Fibroblast of lung (primary cell): ENCODE data around the gene RPRD1A. TPM values are rescaled to one million over a fixed set of nuclear protein-coding genes. Genes with fewer than 3 reads are reported as not detected.
"Not testable (repeated sequence)": the region's sequence is repeated elsewhere in the genome, so short reads cannot be mapped to it uniquely, and the experiment has no call there.

Experiments used
- DNase-seq, 2 donors: peaks; one replicate each; pipeline versions ENCODE4 v3.0.0 to v3.0.0-alpha.2; 2010; ENCODE audit warnings: low read depth in 2 of 2
- H2AFZ ChIP-seq: 2 replicates; pipeline ENCODE4 v1.5.1; 2012; ENCODE audit warnings: low read length, control low read depth, inconsistent platforms
- H3K27ac ChIP-seq: 2 replicates; pipeline ENCODE4 v1.5.1; 2011; ENCODE audit warnings: low read length, control low read depth; ENCODE audit not compliant: insufficient read depth
- H3K27me3 ChIP-seq: 2 replicates; pipeline ENCODE4 v1.5.1; 2011; ENCODE audit warnings: mild to moderate bottlenecking, low read length; ENCODE audit not compliant: control insufficient read depth, insufficient read depth
- H3K36me3 ChIP-seq: 2 replicates; pipeline ENCODE4 v1.5.1; 2011; ENCODE audit warnings: low read length; ENCODE audit not compliant: control insufficient read depth, insufficient read depth
- H3K4me1 ChIP-seq: 2 replicates; pipeline ENCODE4 v1.5.1; 2011; ENCODE audit warnings: low read length; ENCODE audit not compliant: control insufficient read depth, insufficient read depth; ENCODE audit errors: extremely low read depth
- H3K4me2 ChIP-seq: 2 replicates; pipeline ENCODE4 v1.5.1; 2011; ENCODE audit warnings: low read length, control low read depth; ENCODE audit not compliant: insufficient read depth; ENCODE audit errors: extremely low read depth
- H3K4me3 ChIP-seq, 4 experiments: fragments of 200-600 bp in 1 of 4; sonication (generic) in 1 of 4; replicated peaks in 1 of 4; 2 replicates each; pipeline ENCODE4 v1.5.1; 2011 to 2016; ENCODE audit warnings: low read length in 4 of 4, low read depth in 3 of 4, mild to moderate bottlenecking in 3 of 4, control low read depth in 2 of 4, inconsistent platforms in 1 of 4, mixed read lengths in 1 of 4; ENCODE audit not compliant: insufficient read depth in 1 of 4; ENCODE audit errors: control extremely low read depth in 1 of 4
- H3K79me2 ChIP-seq: 2 replicates; pipeline ENCODE4 v1.5.1; 2012; ENCODE audit warnings: mild to moderate bottlenecking, low read length, inconsistent platforms; ENCODE audit not compliant: control insufficient read depth, insufficient read depth
- H3K9ac ChIP-seq: 2 replicates; pipeline ENCODE4 v1.5.1; 2011; ENCODE audit warnings: mild to moderate bottlenecking, low read length, control low read depth; ENCODE audit not compliant: insufficient read depth
- H3K9me3 ChIP-seq: 2 replicates; pipeline ENCODE4 v1.5.1; 2012; ENCODE audit warnings: low read depth, low read length; ENCODE audit not compliant: control insufficient read depth, insufficient read depth
- H4K20me1 ChIP-seq: 2 replicates; pipeline ENCODE4 v1.5.1; 2011; ENCODE audit warnings: low read length; ENCODE audit not compliant: control insufficient read depth, insufficient read depth; ENCODE audit errors: extremely low read depth
- EZH2 ChIP-seq: IDR thresholded peaks from 2 replicates; pipeline ENCODE4 v1.5.1; 2012; ENCODE audit warnings: low read length, control low read depth, mild to moderate bottlenecking; ENCODE audit errors: missing control alignments
- polyA plus RNA-seq, 2 donors: library from polyadenylated mRNA; depleted of rRNA in 1 of 2; stranded (reverse) in 1 of 2; unstranded in 1 of 2; fragments of >200 nt; gene quantifications; 2 replicates each; pipeline ENCODE4 v1.2.1, GENCODE V29; 2011 to 2012; ENCODE audit warnings: missing spikeins in 1 of 2
- total RNA-seq: library from RNA; depleted of rRNA; stranded (reverse); fragments of >200 nt; gene quantifications from 2 replicates; pipeline ENCODE4 v1.2.1, GENCODE V29; 2014
- TF ChIP-seq, protein P1 (sequence below), 2 donors: IDR thresholded peaks in 1 of 2; conservative IDR thresholded peaks in 1 of 2; 1 replicate in 1 of 2; 2 replicates in 1 of 2; pipeline ENCODE4 v1.5.1; 2011 to 2012; ENCODE audit warnings: low read length in 2 of 2, control low read depth in 1 of 2, inconsistent platforms in 1 of 2, low read depth in 1 of 2, mild to moderate bottlenecking in 1 of 2

Gene RPRD1A
- total and polyA plus RNA-seq, 2 donors (not counting 1 experiment from before 2014, with no cell fraction given) = 36.4 to 46.2 TPM

DNA sequence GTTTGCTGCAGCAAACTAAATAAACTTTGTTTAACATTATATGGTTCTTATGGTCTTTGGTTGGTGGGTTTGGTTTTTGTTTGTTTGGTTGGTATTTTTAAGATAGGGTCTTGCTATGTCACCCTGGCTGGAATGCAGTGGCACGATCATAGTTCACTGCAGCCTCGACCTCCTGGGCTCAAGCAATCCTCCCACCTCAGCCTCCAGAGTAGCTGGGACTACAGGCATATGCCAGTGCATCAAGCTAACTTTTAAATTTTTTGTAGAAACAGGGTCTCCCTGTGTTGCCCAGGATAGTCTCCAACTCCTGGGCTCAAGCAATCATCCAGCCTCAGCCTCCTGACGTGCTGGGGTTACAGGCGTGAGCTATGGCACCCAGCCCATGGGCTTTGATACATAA, 7.1 kb upstream of the RPRD1A start:
- Histone ChIP-seq H3K36me3 (no peaks in the 10 kb centered on the region), H3K27ac (no peak overlapping the region), H3K4me1 (no peaks in the 10 kb centered on the region), H3K4me2 (no peak overlapping the region), H3K79me2 (no peaks in the 10 kb centered on the region), H2AFZ (no peak overlapping the region), H4K20me1 (no peaks in the 10 kb centered on the region), H3K9me3 (no peaks in the 10 kb centered on the region), H3K27me3 (no peaks in the 10 kb centered on the region), H3K9ac (no peak overlapping the region), H3K4me3 (no peak overlapping the region)
- TF ChIP-seq, protein P1, sequence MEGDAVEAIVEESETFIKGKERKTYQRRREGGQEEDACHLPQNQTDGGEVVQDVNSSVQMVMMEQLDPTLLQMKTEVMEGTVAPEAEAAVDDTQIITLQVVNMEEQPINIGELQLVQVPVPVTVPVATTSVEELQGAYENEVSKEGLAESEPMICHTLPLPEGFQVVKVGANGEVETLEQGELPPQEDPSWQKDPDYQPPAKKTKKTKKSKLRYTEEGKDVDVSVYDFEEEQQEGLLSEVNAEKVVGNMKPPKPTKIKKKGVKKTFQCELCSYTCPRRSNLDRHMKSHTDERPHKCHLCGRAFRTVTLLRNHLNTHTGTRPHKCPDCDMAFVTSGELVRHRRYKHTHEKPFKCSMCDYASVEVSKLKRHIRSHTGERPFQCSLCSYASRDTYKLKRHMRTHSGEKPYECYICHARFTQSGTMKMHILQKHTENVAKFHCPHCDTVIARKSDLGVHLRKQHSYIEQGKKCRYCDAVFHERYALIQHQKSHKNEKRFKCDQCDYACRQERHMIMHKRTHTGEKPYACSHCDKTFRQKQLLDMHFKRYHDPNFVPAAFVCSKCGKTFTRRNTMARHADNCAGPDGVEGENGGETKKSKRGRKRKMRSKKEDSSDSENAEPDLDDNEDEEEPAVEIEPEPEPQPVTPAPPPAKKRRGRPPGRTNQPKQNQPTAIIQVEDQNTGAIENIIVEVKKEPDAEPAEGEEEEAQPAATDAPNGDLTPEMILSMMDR (conservative IDR thresholded peaks at IDR 0.05 in 1 of 2, IDR thresholded peaks at IDR 0.05 in 1 of 2; ENCODE audit: low read depth in 1 of 2, low read length in 2 of 2) = no peak
- no peak for TF ChIP-seq EZH2
- DNase-seq = no peak

DNA sequence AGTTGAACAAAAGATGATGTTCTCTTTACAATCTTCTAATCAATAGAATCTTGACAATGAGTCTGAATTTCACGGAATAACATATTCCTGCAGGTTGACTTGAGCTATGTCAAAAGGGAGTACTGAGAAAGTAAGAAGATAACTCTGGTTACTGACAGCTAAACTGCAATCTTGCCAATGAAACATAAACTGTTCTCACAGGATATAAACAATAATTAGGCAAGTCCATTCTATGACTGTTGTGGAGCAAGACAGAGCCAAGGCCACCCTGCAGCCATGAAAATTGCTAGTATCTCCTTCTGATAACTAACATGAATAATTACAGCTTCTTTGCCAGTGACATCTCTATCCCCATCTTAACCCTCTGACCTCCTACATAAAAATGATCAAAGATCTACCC, 6.3 kb upstream of the RPRD1A start:
- no peaks in the 10 kb centered on the region for H3K27me3 ChIP-seq
- no peaks in the 10 kb centered on the region for H3K4me1 ChIP-seq
- H3K9me3 ChIP-seq = no peaks in the 10 kb centered on the region
- no peak overlapping the region for H3K4me2 ChIP-seq
- H4K20me1 ChIP-seq = no peaks in the 10 kb centered on the region
- H2AFZ ChIP-seq = no peak overlapping the region
- H3K79me2 ChIP-seq = no peaks in the 10 kb centered on the region
- H3K27ac ChIP-seq = no peak overlapping the region
- TF ChIP-seq, protein P1 (conservative IDR thresholded peaks at IDR 0.05 in 1 of 2, IDR thresholded peaks at IDR 0.05 in 1 of 2; ENCODE audit: low read depth in 1 of 2, low read length in 2 of 2) = no peak
- no peak for TF ChIP-seq EZH2
- no peak overlapping the region for H3K4me3 ChIP-seq
- DNase-seq = no peak
- H3K36me3 ChIP-seq = no peaks in the 10 kb centered on the region
- no peak overlapping the region for H3K9ac ChIP-seq

DNA sequence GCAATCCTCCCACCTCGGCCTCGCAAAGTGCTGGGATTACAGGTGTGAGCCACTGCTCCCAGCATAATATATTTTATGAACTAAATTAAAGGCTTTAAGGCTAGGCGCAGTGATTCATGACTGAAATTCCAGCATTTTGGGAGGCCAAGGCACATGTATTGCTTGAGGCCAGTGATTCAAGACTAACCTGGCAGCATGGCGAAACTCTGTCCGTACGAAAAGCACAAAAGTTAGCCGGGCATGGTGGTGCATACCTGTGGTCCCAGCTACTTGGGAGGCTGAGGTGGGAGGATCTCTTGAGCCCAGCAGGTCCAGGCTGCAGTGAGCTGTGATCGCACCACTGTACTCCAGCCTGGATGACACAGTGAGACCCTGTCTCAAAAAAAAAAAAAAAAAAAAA, 5.0 kb upstream of the RPRD1A start:
- not testable (repeated sequence) for H4K20me1 ChIP-seq, H3K4me1 ChIP-seq, H3K4me3 ChIP-seq, H3K27me3 ChIP-seq, H3K36me3 ChIP-seq, H3K9ac ChIP-seq, H3K27ac ChIP-seq, DNase-seq, H2AFZ ChIP-seq, H3K9me3 ChIP-seq, H3K79me2 ChIP-seq, H3K4me2 ChIP-seq
